Measurements from ENCODE around the gene PELI2. TPM values are rescaled to one million over a fixed set of nuclear protein-coding genes. Genes with fewer than 3 reads are reported as not detected.

Gene PELI2
- total and polyA plus RNA-seq, 2 experiments from 2014 or later, result 8.0 to 24.5 TPM

DNA sequence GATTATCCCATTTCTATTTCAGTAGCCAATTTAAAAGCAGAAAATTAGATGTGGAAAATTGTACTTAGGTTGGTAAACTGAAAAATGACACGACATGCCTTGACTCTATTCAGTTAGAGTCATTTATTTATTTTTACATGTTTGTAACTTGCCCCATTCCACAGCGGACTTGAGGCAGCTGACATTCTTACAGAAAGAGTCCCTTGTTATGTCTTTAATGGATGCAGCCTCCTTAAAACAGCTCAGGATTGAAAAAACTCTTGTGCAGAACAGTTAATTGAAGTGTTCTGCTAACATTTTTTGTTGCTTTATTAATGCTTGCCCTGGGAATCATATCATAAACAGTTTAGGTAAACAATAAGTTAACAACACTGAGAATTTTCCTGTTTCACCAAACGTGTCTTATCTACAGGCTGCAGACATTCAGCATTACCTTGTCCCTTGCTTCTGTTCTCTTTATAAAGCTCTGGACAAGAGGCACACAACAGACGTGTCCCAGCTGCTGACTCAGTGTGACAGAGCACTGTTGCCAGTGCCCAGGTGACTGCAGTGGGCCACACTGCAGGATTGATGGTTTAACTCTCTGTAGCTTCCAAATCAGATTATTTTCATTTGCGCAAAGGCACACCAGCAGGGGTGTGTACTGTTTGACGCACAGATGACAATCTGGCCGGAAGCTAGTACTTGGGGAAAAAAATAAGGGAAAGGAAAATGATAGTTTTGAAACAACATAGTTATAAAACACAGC, 101.6 kb downstream of the PELI2 start (continued):
- TF ChIP-seq, protein P1, sequence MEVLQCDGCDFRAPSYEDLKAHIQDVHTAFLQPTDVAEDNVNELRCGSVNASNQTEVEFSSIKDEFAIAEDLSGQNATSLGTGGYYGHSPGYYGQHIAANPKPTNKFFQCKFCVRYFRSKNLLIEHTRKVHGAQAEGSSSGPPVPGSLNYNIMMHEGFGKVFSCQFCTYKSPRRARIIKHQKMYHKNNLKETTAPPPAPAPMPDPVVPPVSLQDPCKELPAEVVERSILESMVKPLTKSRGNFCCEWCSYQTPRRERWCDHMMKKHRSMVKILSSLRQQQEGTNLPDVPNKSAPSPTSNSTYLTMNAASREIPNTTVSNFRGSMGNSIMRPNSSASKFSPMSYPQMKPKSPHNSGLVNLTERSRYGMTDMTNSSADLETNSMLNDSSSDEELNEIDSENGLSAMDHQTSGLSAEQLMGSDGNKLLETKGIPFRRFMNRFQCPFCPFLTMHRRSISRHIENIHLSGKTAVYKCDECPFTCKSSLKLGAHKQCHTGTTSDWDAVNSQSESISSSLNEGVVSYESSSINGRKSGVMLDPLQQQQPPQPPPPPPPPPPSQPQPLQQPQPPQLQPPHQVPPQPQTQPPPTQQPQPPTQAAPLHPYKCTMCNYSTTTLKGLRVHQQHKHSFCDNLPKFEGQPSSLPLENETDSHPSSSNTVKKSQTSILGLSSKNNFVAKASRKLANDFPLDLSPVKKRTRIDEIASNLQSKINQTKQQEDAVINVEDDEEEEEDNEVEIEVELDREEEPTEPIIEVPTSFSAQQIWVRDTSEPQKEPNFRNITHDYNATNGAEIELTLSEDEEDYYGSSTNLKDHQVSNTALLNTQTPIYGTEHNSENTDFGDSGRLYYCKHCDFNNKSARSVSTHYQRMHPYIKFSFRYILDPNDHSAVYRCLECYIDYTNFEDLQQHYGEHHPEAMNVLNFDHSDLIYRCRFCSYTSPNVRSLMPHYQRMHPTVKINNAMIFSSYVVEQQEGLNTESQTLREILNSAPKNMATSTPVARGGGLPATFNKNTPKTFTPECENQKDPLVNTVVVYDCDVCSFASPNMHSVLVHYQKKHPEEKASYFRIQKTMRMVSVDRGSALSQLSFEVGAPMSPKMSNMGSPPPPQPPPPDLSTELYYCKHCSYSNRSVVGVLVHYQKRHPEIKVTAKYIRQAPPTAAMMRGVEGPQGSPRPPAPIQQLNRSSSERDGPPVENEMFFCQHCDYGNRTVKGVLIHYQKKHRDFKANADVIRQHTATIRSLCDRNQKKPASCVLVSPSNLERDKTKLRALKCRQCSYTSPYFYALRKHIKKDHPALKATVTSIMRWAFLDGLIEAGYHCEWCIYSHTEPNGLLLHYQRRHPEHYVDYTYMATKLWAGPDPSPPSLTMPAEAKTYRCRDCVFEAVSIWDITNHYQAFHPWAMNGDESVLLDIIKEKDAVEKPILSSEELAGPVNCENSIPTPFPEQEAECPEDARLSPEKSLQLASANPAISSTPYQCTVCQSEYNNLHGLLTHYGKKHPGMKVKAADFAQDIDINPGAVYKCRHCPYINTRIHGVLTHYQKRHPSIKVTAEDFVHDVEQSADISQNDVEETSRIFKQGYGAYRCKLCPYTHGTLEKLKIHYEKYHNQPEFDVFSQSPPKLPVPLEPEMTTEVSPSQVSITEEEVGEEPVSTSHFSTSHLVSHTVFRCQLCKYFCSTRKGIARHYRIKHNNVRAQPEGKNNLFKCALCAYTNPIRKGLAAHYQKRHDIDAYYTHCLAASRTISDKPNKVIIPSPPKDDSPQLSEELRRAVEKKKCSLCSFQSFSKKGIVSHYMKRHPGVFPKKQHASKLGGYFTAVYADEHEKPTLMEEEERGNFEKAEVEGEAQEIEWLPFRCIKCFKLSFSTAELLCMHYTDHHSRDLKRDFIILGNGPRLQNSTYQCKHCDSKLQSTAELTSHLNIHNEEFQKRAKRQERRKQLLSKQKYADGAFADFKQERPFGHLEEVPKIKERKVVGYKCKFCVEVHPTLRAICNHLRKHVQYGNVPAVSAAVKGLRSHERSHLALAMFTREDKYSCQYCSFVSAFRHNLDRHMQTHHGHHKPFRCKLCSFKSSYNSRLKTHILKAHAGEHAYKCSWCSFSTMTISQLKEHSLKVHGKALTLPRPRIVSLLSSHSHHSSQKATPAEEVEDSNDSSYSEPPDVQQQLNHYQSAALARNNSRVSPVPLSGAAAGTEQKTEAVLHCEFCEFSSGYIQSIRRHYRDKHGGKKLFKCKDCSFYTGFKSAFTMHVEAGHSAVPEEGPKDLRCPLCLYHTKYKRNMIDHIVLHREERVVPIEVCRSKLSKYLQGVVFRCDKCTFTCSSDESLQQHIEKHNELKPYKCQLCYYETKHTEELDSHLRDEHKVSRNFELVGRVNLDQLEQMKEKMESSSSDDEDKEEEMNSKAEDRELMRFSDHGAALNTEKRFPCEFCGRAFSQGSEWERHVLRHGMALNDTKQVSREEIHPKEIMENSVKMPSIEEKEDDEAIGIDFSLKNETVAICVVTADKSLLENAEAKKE (CRISPR knock-in tag; IDR thresholded peaks at IDR 0.05), result no peak
- TF ChIP-seq EZH2phosphoT487 (IDR thresholded peaks at IDR 0.05; ENCODE audit: unreplicated experiment) (no peak), CREB1 (CRISPR knock-in tag; IDR thresholded peaks at IDR 0.05; ENCODE audit: low read depth) (no peak), ZNF114 (CRISPR knock-in tag; IDR thresholded peaks at IDR 0.05) (no peak)
- TF ChIP-seq, protein P2, sequence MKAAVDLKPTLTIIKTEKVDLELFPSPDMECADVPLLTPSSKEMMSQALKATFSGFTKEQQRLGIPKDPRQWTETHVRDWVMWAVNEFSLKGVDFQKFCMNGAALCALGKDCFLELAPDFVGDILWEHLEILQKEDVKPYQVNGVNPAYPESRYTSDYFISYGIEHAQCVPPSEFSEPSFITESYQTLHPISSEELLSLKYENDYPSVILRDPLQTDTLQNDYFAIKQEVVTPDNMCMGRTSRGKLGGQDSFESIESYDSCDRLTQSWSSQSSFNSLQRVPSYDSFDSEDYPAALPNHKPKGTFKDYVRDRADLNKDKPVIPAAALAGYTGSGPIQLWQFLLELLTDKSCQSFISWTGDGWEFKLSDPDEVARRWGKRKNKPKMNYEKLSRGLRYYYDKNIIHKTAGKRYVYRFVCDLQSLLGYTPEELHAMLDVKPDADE (IDR thresholded peaks at IDR 0.05), result no peak

DNA sequence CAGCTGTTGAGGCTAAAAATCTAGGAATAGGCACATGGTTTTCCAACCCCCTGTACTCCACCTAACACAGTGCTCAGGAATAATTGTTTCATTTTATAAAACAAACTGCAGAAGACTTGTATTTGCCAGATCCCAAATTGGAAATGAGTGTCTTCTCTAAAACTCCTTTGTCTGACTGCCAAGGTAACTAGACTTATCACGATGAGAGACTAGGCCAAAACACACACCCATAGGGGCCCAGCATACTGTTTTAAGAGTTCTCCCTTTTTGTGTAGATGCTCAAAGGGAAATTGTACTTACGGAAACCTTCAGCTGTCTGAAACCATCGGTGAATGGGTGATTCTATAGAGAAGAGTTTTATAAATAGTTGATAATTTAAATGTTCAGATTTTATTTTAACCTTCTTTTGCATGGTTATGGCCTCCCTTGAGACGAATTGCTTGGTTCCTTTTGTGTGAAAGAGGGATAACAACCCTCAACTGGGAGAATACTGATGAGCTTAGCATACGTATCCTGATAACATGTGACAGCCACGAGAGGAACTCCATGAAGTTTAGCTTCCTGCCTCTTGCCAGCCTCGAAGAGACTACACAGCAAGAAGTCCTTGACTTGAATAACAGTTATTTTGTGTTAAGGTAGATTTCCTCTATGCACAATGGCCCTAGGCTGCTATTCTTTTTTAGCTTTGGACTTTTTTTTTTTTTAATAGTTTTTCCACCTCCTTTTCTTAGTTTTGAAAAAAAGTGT, 103.3 kb downstream of the PELI2 start:
- Histone ChIP-seq H3K4me3 (no peak overlapping the region), H3K36me3 (ENCODE audit: insufficient read depth) (no peaks in the 10 kb centered on the region), H3K9me2 (ENCODE audit: insufficient read depth) (no peaks in the 10 kb centered on the region), H3K27ac (ENCODE audit: low read depth) (no peak overlapping the region), H2AFZ (no peak overlapping the region), H3K4me2 (no peak overlapping the region), H3K79me2 (replicated peaks; ENCODE audit: insufficient read depth) (0 out of 2 replicates have a peak, but pooled peaks cover 3% of the 10 kb centered on the region), H3K4me1 (ENCODE audit: insufficient read depth) (no peaks in the 10 kb centered on the region), H3K27me3 (ENCODE audit: insufficient read depth) (no peaks in the 10 kb centered on the region), H3F3A (replicated peaks; ENCODE audit: low read depth) (no peaks in the 10 kb centered on the region), H4K20me1 (replicated peaks; ENCODE audit: insufficient read depth) (no peaks in the 10 kb centered on the region; the same call in 1 of the 2 replicates)
- Mint-ChIP-seq H3K36me3 (ENCODE audit: low read depth) (peaks cover 4% of the 10 kb centered on the region; the same call in 1 of the 3 replicates), H3K9me3 (no peaks in the 10 kb centered on the region), H3K27me3 (ENCODE audit: insufficient read depth, low read depth, poor library complexity) (peaks cover 3% of the 10 kb centered on the region), H3K4me1 (peaks cover 9% of the 10 kb centered on the region), H3K4me3 (no peak overlapping the region), H3K27ac (no peak overlapping the region)
- ATAC-seq (no peak), DNase-seq (ENCODE audit: low spot score) (no peak)
- TF ChIP-seq ZNF114 (CRISPR knock-in tag; IDR thresholded peaks at IDR 0.05), result no peak
- TF ChIP-seq, protein P2 (IDR thresholded peaks at IDR 0.05), result no peak
- no peak for TF ChIP-seq EZH2phosphoT487 (IDR thresholded peaks at IDR 0.05; ENCODE audit: unreplicated experiment)
- TF ChIP-seq, protein P3, sequence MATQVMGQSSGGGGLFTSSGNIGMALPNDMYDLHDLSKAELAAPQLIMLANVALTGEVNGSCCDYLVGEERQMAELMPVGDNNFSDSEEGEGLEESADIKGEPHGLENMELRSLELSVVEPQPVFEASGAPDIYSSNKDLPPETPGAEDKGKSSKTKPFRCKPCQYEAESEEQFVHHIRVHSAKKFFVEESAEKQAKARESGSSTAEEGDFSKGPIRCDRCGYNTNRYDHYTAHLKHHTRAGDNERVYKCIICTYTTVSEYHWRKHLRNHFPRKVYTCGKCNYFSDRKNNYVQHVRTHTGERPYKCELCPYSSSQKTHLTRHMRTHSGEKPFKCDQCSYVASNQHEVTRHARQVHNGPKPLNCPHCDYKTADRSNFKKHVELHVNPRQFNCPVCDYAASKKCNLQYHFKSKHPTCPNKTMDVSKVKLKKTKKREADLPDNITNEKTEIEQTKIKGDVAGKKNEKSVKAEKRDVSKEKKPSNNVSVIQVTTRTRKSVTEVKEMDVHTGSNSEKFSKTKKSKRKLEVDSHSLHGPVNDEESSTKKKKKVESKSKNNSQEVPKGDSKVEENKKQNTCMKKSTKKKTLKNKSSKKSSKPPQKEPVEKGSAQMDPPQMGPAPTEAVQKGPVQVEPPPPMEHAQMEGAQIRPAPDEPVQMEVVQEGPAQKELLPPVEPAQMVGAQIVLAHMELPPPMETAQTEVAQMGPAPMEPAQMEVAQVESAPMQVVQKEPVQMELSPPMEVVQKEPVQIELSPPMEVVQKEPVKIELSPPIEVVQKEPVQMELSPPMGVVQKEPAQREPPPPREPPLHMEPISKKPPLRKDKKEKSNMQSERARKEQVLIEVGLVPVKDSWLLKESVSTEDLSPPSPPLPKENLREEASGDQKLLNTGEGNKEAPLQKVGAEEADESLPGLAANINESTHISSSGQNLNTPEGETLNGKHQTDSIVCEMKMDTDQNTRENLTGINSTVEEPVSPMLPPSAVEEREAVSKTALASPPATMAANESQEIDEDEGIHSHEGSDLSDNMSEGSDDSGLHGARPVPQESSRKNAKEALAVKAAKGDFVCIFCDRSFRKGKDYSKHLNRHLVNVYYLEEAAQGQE (IDR thresholded peaks at IDR 0.05; ENCODE audit: unreplicated experiment), result no peak
- no peak for TF ChIP-seq JUNB (IDR thresholded peaks at IDR 0.05; ENCODE audit: unreplicated experiment)
- no peak for TF ChIP-seq EZH2 (IDR thresholded peaks at IDR 0.05; ENCODE audit: low read depth, unreplicated experiment)
- TF ChIP-seq POLR2AphosphoS5 (IDR thresholded peaks at IDR 0.05; ENCODE audit: low read depth), result no peak

Data from GM23338 (cell line).